HEK293T (cell line): ENCODE data around the gene IL17A.

Source experiments
- CTCF ChIA-PET: fragments of 350-600 bp; formaldehyde crosslinking; extraction: SDS; loops from one replicate; lab custom pipeline; 2021; ENCODE audit warnings: antibody characterized with exemption, inconsistent platforms; lab: Yijun Ruan, JAX
- POLR2A ChIA-PET: fragments of 350-600 bp; formaldehyde crosslinking; extraction: SDS; loops from one replicate; lab custom pipeline; 2020; ENCODE audit warnings: antibody characterized with exemption, inconsistent platforms; lab: Yijun Ruan, JAX
- DNase-seq: peaks from one replicate; pipeline ENCODE4 v3.0.0; 2012; ENCODE audit warnings: mixed read lengths; ENCODE audit errors: extremely low spot score
- ARNT ChIP-seq: fragments of 450-650 bp; IDR thresholded peaks from 2 replicates; pipeline ENCODE4 v1.6.1; 2017; ENCODE audit warnings: mild to moderate bottlenecking
- BHLHE40 ChIP-seq: fragments of 450-650 bp; IDR thresholded peaks from 2 replicates; pipeline ENCODE4 v1.6.1; 2016; ENCODE audit warnings: mild to moderate bottlenecking, moderate library complexity, borderline replicate concordance
- CTBP1 ChIP-seq: fragments of 450-650 bp; IDR thresholded peaks from 2 replicates; pipeline ENCODE4 v1.6.1; 2016; ENCODE audit warnings: borderline replicate concordance
- ELF4 ChIP-seq: fragments of 450-650 bp; IDR thresholded peaks from 2 replicates; pipeline ENCODE4 v1.6.1; 2017; ENCODE audit warnings: antibody characterized with exemption
- FOXA1 ChIP-seq: fragments of 450-650 bp; IDR thresholded peaks from 2 replicates; pipeline ENCODE4 v1.6.1; 2016; ENCODE audit warnings: mild to moderate bottlenecking
- FOXK2 ChIP-seq: fragments of 450-650 bp; IDR thresholded peaks from 2 replicates; pipeline ENCODE4 v1.6.1; 2016; ENCODE audit warnings: mild to moderate bottlenecking
- FOXM1 ChIP-seq: fragments of 450-650 bp; IDR thresholded peaks from 2 replicates; pipeline ENCODE4 v1.6.1; 2017; ENCODE audit warnings: mild to moderate bottlenecking, borderline replicate concordance
- HDGF ChIP-seq: fragments of 450-650 bp; IDR thresholded peaks from 2 replicates; pipeline ENCODE4 v1.6.1; 2017; ENCODE audit warnings: antibody characterized with exemption, borderline replicate concordance
- L3MBTL2 ChIP-seq: fragments of 450-650 bp; conservative IDR thresholded peaks from 2 replicates; pipeline ENCODE4 v1.6.1; 2016; ENCODE audit warnings: mild to moderate bottlenecking
- LEF1 ChIP-seq: fragments of 450-650 bp; IDR thresholded peaks from 2 replicates; pipeline ENCODE4 v1.6.1; 2017; ENCODE audit warnings: mild to moderate bottlenecking, borderline replicate concordance
- NFRKB ChIP-seq: fragments of 450-650 bp; IDR thresholded peaks from 2 replicates; pipeline ENCODE4 v1.6.1; 2016; ENCODE audit warnings: mild to moderate bottlenecking, moderate library complexity
- PKNOX1 ChIP-seq: fragments of 450-650 bp; IDR thresholded peaks from 2 replicates; pipeline ENCODE4 v1.6.1; 2016
- SP1 ChIP-seq: fragments of 450-650 bp; IDR thresholded peaks from 2 replicates; pipeline ENCODE4 v1.6.1; 2017
- SUZ12 ChIP-seq: fragments of 450-650 bp; IDR thresholded peaks from 2 replicates; pipeline ENCODE4 v1.6.1; 2016; ENCODE audit warnings: mild to moderate bottlenecking
- TARDBP ChIP-seq: fragments of 450-650 bp; IDR thresholded peaks from 2 replicates; pipeline ENCODE4 v1.6.1; 2016
- ZNF384 ChIP-seq: fragments of 450-650 bp; IDR thresholded peaks from 2 replicates; pipeline ENCODE4 v1.6.1; 2016

The IL17A gene

DNA sequence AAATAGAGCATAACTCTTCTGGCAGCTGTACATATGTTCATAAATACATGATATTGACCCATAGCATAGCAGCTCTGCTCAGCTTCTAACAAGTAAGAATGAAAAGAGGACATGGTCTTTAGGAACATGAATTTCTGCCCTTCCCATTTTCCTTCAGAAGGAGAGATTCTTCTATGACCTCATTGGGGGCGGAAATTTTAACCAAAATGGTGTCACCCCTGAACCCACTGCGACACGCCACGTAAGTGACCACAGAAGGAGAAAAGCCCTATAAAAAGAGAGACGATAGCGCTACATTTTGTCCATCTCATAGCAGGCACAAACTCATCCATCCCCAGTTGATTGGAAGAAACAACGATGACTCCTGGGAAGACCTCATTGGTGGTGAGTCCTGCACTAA, at the start of gene IL17A:
IL17A (plus strand) TSS at position 301 of the 400 bp plus-strand sequence; CDS start at position 358, 57 bp downstream.
- ChIA-PET CTCF (no interaction called here), POLR2A (no interaction called here)
- DNase-seq = no peak
- TF ChIP-seq BHLHE40 (no peak), NFRKB (no peak)

DNA sequence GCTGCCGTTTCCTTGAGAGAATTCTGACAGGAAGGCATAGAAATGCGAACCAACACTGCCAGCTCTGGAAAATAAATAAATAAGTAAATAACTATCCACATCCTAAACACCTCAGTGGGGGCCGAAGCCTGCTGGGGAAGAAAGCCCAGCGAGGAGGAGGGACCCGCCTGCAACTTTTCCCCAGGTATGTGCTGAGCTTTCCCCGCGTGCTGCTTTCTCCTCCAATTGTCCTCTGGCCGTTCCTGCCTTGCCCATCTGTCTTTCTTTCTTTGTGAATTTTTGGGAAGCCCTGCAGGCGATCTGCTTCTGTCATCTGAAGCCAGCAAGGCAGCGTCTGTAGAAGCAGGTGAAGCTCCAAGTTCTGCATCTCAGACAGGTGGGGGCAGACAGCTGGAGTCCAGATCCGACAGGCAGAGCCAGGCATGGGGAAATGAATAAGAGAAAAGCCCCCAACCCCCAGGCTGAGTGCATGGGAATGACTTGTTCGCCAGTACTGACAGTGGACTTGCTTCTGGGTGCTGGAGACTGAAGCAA, 49.2 kb upstream of the IL17A start:
- ChIA-PET POLR2A (no interaction called here), CTCF (no interaction called here)
- DNase-seq = no peak
- TF ChIP-seq L3MBTL2 = no peak
- TF ChIP-seq ELF4 = no peak
- TF ChIP-seq HDGF = no peak
- no peak for TF ChIP-seq CTBP1
- TF ChIP-seq BHLHE40 = no peak
- no peak for TF ChIP-seq TARDBP
- no peak for TF ChIP-seq SP1
- no peak for TF ChIP-seq SUZ12

DNA sequence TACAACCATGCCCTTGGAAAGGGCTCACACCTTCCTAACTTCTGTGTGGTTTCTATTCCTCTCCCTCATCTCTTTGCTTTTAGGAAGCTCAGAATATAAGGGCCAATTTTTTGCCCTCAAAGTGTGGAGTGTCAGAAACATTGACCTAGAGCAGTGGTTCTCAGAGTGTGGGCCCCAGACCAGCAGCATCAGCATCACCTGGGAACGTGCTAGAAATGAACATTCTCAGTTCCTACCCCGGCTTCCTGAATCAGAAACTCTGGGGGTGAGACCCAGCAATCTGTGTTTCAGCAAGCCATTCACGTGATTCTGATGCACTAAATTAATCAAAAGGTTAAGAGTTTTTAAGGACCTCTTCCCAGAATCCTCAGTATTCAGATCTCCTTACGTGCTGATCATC, 47.9 kb upstream of the IL17A start:
- POLR2A ChIA-PET = no interaction called here
- CTCF ChIA-PET = interaction anchor here (0.7 kb wide), 1 partner anchor 928 kb away, joined by 5 read pairs; no protein-coding TSS in a partner anchor
- TF ChIP-seq TARDBP (no peak), ELF4 (no peak), ARNT (no peak), BHLHE40 (no peak), CTBP1 (no peak), LEF1 (no peak), L3MBTL2 (no peak), FOXM1 (no peak)
- no peak for DNase-seq

GRCh38 chr6:52139985-52140680, 46.0 kb upstream of the IL17A start:
- CTCF ChIA-PET = no interaction called here
- TF ChIP-seq BHLHE40 (no peak), LEF1 (no peak)
- POLR2A ChIA-PET = no interaction called here
- DNase-seq = no peak

GRCh38 chr6:52141596-52141995, 44.6 kb upstream of the IL17A start:
- ChIA-PET POLR2A (no interaction called here), CTCF (no interaction called here)
- TF ChIP-seq FOXM1 (no peak), ARNT (no peak), BHLHE40 (no peak)
- no peak for DNase-seq

- CTCF ChIA-PET = no interaction called here
- DNase-seq = no peak
- TF ChIP-seq ELF4 = no peak
- no peak for TF ChIP-seq HDGF
- TF ChIP-seq ZNF384 = no peak
- no peak for TF ChIP-seq FOXM1
- no peak for TF ChIP-seq SUZ12
- TF ChIP-seq L3MBTL2 = no peak
- TF ChIP-seq SP1 = no peak
- no peak for TF ChIP-seq BHLHE40
- no peak for TF ChIP-seq PKNOX1
- no peak for TF ChIP-seq TARDBP
- TF ChIP-seq FOXA1 = no peak
- no peak for TF ChIP-seq NFRKB
- TF ChIP-seq CTBP1 = no peak
- no peak for TF ChIP-seq ARNT
- POLR2A ChIA-PET = no interaction called here
These were observed 43.6 kb upstream of the IL17A start for GRCh38 chr6:52142556-52142955.

GRCh38 chr6:52143551-52143950, 42.6 kb upstream of the IL17A start:
- POLR2A ChIA-PET = no interaction called here
- DNase-seq = no peak
- CTCF ChIA-PET = no interaction called here
- TF ChIP-seq PKNOX1 (no peak), FOXM1 (no peak), ARNT (no peak), CTBP1 (no peak), FOXK2 (no peak), FOXA1 (no peak), L3MBTL2 (no peak), TARDBP (no peak), NFRKB (no peak), SP1 (no peak), ELF4 (no peak), BHLHE40 (no peak)
